Measurements from ENCODE around the gene CDNF. TPM values are rescaled to one million over a fixed set of nuclear protein-coding genes. Genes with fewer than 3 reads are reported as not detected.

The CDNF gene
- total and polyA plus RNA-seq, 2 donors (not counting 3 experiments of a cell fraction or from before 2014, with no cell fraction given), result 0.40 to 0.58 TPM

DNA sequence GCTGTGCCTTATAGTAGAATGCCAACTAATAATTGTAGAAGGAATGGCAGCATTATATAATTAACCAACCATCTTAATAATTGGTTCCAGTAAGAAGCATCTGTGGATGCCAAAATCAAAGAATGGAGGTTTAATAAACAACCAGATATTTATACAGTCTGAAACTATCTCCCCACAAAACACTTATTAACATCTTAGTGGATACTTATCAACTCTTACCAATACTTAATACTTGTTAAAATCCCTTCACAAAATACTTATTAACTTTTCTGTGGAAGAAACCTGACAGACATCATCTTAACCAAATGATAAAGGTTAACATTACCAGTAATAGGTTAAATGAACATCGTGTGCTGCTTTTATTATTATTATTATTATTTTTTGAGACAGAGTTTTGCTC is 34.0 kb downstream of the CDNF start:
- H4K20me1 ChIP-seq (replicated peaks; ENCODE audit: control insufficient read depth, extremely low read depth, insufficient read depth, low read length), result no peaks in the 10 kb centered on the region
- CTCF ChIA-PET, result no interaction called here
- H3K9me3 ChIP-seq (replicated peaks; ENCODE audit: control insufficient read depth, insufficient read depth, low read length), result no peaks in the 10 kb centered on the region
- H3K9me1 ChIP-seq (replicated peaks; ENCODE audit: control insufficient read depth, extremely low read depth, insufficient read depth, low read length), result no peaks in the 10 kb centered on the region
- peaks cover 5% of the 10 kb centered on the region for H3K4me1 ChIP-seq (ENCODE audit: control insufficient read depth, extremely low read depth, insufficient read depth, low read length)
- H2AFZ ChIP-seq (ENCODE audit: low read depth, low read length), result no peak overlapping the region
- H3K79me2 ChIP-seq (ENCODE audit: control insufficient read depth, insufficient read depth, low read length), result no peaks in the 10 kb centered on the region
- intact Hi-C loops (cut with micrococcal nuclease) (no loop called here), dilution Hi-C loops (cut with MboI; ENCODE audit: extremely low pct_ligation_motif_present, low sequenced_read_pairs) (no loop called here)
- no peak for TF ChIP-seq POLR2AphosphoS5 (IDR thresholded peaks at IDR 0.05; ENCODE audit: insufficient read depth, low read depth, low read length)
- H3K27ac ChIP-seq (ENCODE audit: insufficient read depth, low read depth, low read length), result no peak overlapping the region
- H3K27me3 ChIP-seq (ENCODE audit: control insufficient read depth in 2 of 2, insufficient read depth in 2 of 2, low read length in 2 of 2), result no peaks in the 10 kb centered on the region
- H3K9ac ChIP-seq (replicated peaks; ENCODE audit: extremely low read depth, insufficient read depth, low read length), result no peak overlapping the region
- H3K4me2 ChIP-seq (ENCODE audit: insufficient read depth, low read length), result no peak overlapping the region
- POLR2A ChIA-PET, result no interaction called here
- H3K4me3 ChIP-seq (replicated peaks in 1 of 3; ENCODE audit: insufficient read depth in 1 of 3, low read depth in 1 of 3, low read length in 3 of 3), result no peak overlapping the region
- no TSS peak for BruUV-seq (replicated peaks)
- DNase-seq (ENCODE audit: low read depth, low spot score) (no peak), FAIRE-seq (no peak)
- H3K36me3 ChIP-seq (ENCODE audit: control insufficient read depth in 2 of 2, extremely low read depth in 1 of 2, insufficient read depth in 2 of 2, low read length in 2 of 2), result no peaks in the 10 kb centered on the region

- Histone ChIP-seq H2AFZ (ENCODE audit: low read depth, low read length) (no peak overlapping the region), H3K9me3 (replicated peaks; ENCODE audit: control insufficient read depth, insufficient read depth, low read length) (no peaks in the 10 kb centered on the region), H4K20me1 (replicated peaks; ENCODE audit: control insufficient read depth, extremely low read depth, insufficient read depth, low read length) (no peaks in the 10 kb centered on the region), H3K27ac (ENCODE audit: insufficient read depth, low read depth, low read length) (no peak overlapping the region), H3K27me3 (ENCODE audit: control insufficient read depth in 2 of 2, insufficient read depth in 2 of 2, low read length in 2 of 2) (no peaks in the 10 kb centered on the region), H3K4me2 (ENCODE audit: insufficient read depth, low read length) (no peak overlapping the region), H3K9ac (replicated peaks; ENCODE audit: extremely low read depth, insufficient read depth, low read length) (no peak overlapping the region), H3K36me3 (ENCODE audit: control insufficient read depth in 2 of 2, extremely low read depth in 1 of 2, insufficient read depth in 2 of 2, low read length in 2 of 2) (no peaks in the 10 kb centered on the region), H3K9me1 (replicated peaks; ENCODE audit: control insufficient read depth, extremely low read depth, insufficient read depth, low read length) (no peaks in the 10 kb centered on the region), H3K4me3 (replicated peaks in 1 of 3; ENCODE audit: insufficient read depth in 1 of 3, low read depth in 1 of 3, low read length in 3 of 3) (no peak overlapping the region), H3K79me2 (ENCODE audit: control insufficient read depth, insufficient read depth, low read length) (no peaks in the 10 kb centered on the region), H3K4me1 (ENCODE audit: control insufficient read depth, extremely low read depth, insufficient read depth, low read length) (peaks cover 14% of the 10 kb centered on the region)
- no TSS peak for BruUV-seq (replicated peaks)
- intact Hi-C loops (cut with micrococcal nuclease) (no loop called here), dilution Hi-C loops (cut with MboI; ENCODE audit: extremely low pct_ligation_motif_present, low sequenced_read_pairs) (no loop called here)
- ChIA-PET POLR2A (no interaction called here), CTCF (interaction anchor here (1.0 to 1.9 kb wide), 4 partner anchors 18 to 54 kb away, joined by 3 to 11 read pairs (median 4); no protein-coding TSS in a partner anchor)
- no peak for FAIRE-seq
- TF ChIP-seq POLR2AphosphoS5 (IDR thresholded peaks at IDR 0.05; ENCODE audit: insufficient read depth, low read depth, low read length) (peak; percentile 14), EZH2 (IDR thresholded peaks at IDR 0.05; ENCODE audit: borderline replicate concordance, low read depth, low read length, severe bottlenecking) (no peak), FOS (IDR thresholded peaks at IDR 0.05; ENCODE audit: borderline replicate concordance, insufficient read depth, low read length) (no peak), GATA2 (IDR thresholded peaks at IDR 0.05; ENCODE audit: insufficient read depth, insufficient read length, low read depth, low read length) (no peak), MYC (IDR thresholded peaks at IDR 0.05; ENCODE audit: low read depth, low read length) (no peak), MAX (IDR thresholded peaks at IDR 0.05; ENCODE audit: insufficient read depth, insufficient read length) (peak; percentile 45), POLR2A (IDR thresholded peaks at IDR 0.05; ENCODE audit: low read depth, low read length) (no peak), JUN (IDR thresholded peaks at IDR 0.05; ENCODE audit: borderline replicate concordance, insufficient read depth, insufficient read length, low read depth) (no peak)
- TF ChIP-seq, protein P1, sequence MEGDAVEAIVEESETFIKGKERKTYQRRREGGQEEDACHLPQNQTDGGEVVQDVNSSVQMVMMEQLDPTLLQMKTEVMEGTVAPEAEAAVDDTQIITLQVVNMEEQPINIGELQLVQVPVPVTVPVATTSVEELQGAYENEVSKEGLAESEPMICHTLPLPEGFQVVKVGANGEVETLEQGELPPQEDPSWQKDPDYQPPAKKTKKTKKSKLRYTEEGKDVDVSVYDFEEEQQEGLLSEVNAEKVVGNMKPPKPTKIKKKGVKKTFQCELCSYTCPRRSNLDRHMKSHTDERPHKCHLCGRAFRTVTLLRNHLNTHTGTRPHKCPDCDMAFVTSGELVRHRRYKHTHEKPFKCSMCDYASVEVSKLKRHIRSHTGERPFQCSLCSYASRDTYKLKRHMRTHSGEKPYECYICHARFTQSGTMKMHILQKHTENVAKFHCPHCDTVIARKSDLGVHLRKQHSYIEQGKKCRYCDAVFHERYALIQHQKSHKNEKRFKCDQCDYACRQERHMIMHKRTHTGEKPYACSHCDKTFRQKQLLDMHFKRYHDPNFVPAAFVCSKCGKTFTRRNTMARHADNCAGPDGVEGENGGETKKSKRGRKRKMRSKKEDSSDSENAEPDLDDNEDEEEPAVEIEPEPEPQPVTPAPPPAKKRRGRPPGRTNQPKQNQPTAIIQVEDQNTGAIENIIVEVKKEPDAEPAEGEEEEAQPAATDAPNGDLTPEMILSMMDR (IDR thresholded peaks at IDR 0.05; ENCODE audit: extremely low read depth in 1 of 2, insufficient read depth in 1 of 2, low read depth in 1 of 2, low read length in 2 of 2), result peak in 1 of 2 donors; percentile 51
- DNase-seq (ENCODE audit: low read depth, low spot score), result peak; percentile 90
Measured at GRCh38 chr10:14801723-14802122, 36.1 kb downstream of the CDNF start.
